ENCODE results near the gene ZNF546.
"Not testable (repeated sequence)": the region's sequence is repeated elsewhere in the genome, so short reads cannot be mapped to it uniquely, and the experiment has no call there.

Gene ZNF546

GRCh38 chr19:39996811-39997637 is at the start of gene ZNF546:
TSS of gene ZNF546 (plus strand) at chr19:39997060. CDS start at chr19:39998327, 1,267 bp downstream.
- no peak for FAIRE-seq

- FAIRE-seq: no peak
These were observed 47.7 kb upstream of the ZNF546 start for GRCh38 chr19:39949026-39949747.

- FAIRE-seq: no peak
These were observed 45.7 kb upstream of the ZNF546 start for GRCh38 chr19:39951065-39951650.

GRCh38 chr19:39951686-39952085 is 45.2 kb upstream of the ZNF546 start:
- FAIRE-seq: no peak

GRCh38 chr19:39953915-39954314 is 42.9 kb upstream of the ZNF546 start:
- FAIRE-seq: no peak

GRCh38 chr19:39957886-39958285 is 39.0 kb upstream of the ZNF546 start:
- FAIRE-seq: not testable (repeated sequence)

- not testable (repeated sequence) for FAIRE-seq
These were observed 37.9 kb upstream of the ZNF546 start for GRCh38 chr19:39958942-39959341.

GRCh38 chr19:39959407-39959806 is 37.5 kb upstream of the ZNF546 start:
- FAIRE-seq: not testable (repeated sequence)

GRCh38 chr19:39963898-39964297 is 33.0 kb upstream of the ZNF546 start:
- FAIRE-seq: no peak

- FAIRE-seq: no peak
These were observed 30.2 kb upstream of the ZNF546 start for GRCh38 chr19:39966617-39967016.

- FAIRE-seq: no peak
These were observed 29.3 kb upstream of the ZNF546 start for GRCh38 chr19:39967561-39967960.

- FAIRE-seq: no peak
These were observed 28.1 kb upstream of the ZNF546 start for GRCh38 chr19:39968789-39969188.

GRCh38 chr19:39969266-39969665 is 27.6 kb upstream of the ZNF546 start:
- no peak for FAIRE-seq

- no peak for FAIRE-seq
These were observed 27.0 kb upstream of the ZNF546 start for GRCh38 chr19:39969681-39970424.

GRCh38 chr19:39970425-39970674 is 26.5 kb upstream of the ZNF546 start:
- FAIRE-seq: no peak

GRCh38 chr19:39970675-39971379 is 26.0 kb upstream of the ZNF546 start, which contains the start of gene PSMC4:
TSS of gene PSMC4 (plus strand) at chr19:39971165. CDS start at chr19:39971203, 38 bp downstream.
- FAIRE-seq: peak; percentile 97

GRCh38 chr19:39971380-39972035 is 25.4 kb upstream of the ZNF546 start:
- no peak for FAIRE-seq

- no peak for FAIRE-seq
These were observed 22.3 kb upstream of the ZNF546 start for GRCh38 chr19:39974377-39975155.

- FAIRE-seq: no peak
These were observed 14.0 kb upstream of the ZNF546 start for GRCh38 chr19:39982883-39983282.

- FAIRE-seq: no peak
These were observed 13.1 kb upstream of the ZNF546 start for GRCh38 chr19:39983695-39984300.

GRCh38 chr19:39986643-39987042 is 10.2 kb upstream of the ZNF546 start:
- FAIRE-seq: no peak
